Kidney (tissue), 14 donors: ENCODE measurements around the gene CNTRL. TPM values are rescaled to one million over a fixed set of nuclear protein-coding genes. Genes with fewer than 3 reads are reported as not detected.

Source experiments
- DNase-seq, 5 donors: peaks; one replicate each; pipeline ENCODE4 v3.0.0-alpha.2; 2013 to 2020
- FAIRE-seq: peaks from 2 replicates; lab custom pipeline; 2012; peaks lifted over from hg19 to GRCh38; lab: Jason Lieb, UNC
- H3K27ac ChIP-seq, 2 donors: one replicate each; pipeline ENCODE4 v1.7.0; 2013; ENCODE audit warnings: low read depth in 2 of 2, low read length in 2 of 2, inconsistent platforms in 1 of 2
- H3K27me3 ChIP-seq: one replicate; pipeline ENCODE4 v1.7.1; 2013; ENCODE audit warnings: low read length, inconsistent platforms; ENCODE audit not compliant: control insufficient read depth, insufficient read depth
- H3K36me3 ChIP-seq, 3 donors: one replicate each; pipeline versions ENCODE4 v1.7.0 to v1.7.1; 2013; ENCODE audit warnings: low read length in 3 of 3, control low read depth in 1 of 3, inconsistent platforms in 1 of 3; ENCODE audit not compliant: insufficient read depth in 3 of 3, control insufficient read depth in 2 of 3
- H3K4me1 ChIP-seq, 3 donors: one replicate each; pipeline versions ENCODE4 v1.7.0 to v1.7.1; 2013; ENCODE audit warnings: low read length in 3 of 3, inconsistent platforms in 1 of 3, low read depth in 1 of 3; ENCODE audit not compliant: control insufficient read depth in 2 of 3, insufficient read depth in 2 of 3
- H3K4me3 ChIP-seq, 3 donors: one replicate each; pipeline versions ENCODE4 v1.7.0 to v1.8.1; 2013; ENCODE audit warnings: low read length in 3 of 3, control low read depth in 1 of 3, inconsistent platforms in 1 of 3
- H3K9ac ChIP-seq, 3 donors: one replicate each; pipeline versions ENCODE4 v1.7.0 to v1.7.1; 2013; ENCODE audit warnings: low read length in 3 of 3, control low read depth in 1 of 3, inconsistent platforms in 1 of 3
- H3K9me3 ChIP-seq, 3 donors: one replicate each; pipeline versions ENCODE4 v1.7.0 to v1.7.1; 2013; ENCODE audit warnings: low read length in 3 of 3, control low read depth in 1 of 3, inconsistent platforms in 1 of 3; ENCODE audit not compliant: control insufficient read depth in 2 of 3, insufficient read depth in 1 of 3
- CTCF ChIP-seq: IDR thresholded peaks from 3 replicates; pipeline ENCODE4 v1.5.1; 2012; ENCODE audit warnings: mild to moderate bottlenecking, moderate library complexity, borderline replicate concordance; ENCODE audit not compliant: insufficient read depth; ENCODE audit errors: extremely low read depth
- intact Hi-C: fragments of 100-400 bp; cut with DNase I; formaldehyde crosslinking; loops from one replicate; pipeline ENCODE4 v1.11.1; 2022
- polyA plus RNA-seq: library from polyadenylated mRNA; stranded (reverse); fragments of 350-450 nt; fragmentation: Illumina TruSeq; extraction: RNeasy Lipid Tissue Mini Kit (QIAGEN cat#74804); gene quantifications from one replicate; pipeline ENCODE4 v1.2.3, GENCODE V29; 2014; ENCODE audit warnings: low read depth, low replicate concordance; ENCODE audit not compliant: insufficient read depth
- total RNA-seq: library from RNA; stranded (reverse); fragmentation: NEBNext Ultra II Directional; extraction: Animal tissue kit (Norgen Biotek cat#: 25700); gene quantifications from one replicate; pipeline ENCODE4 v1.2.1, GENCODE V29; 2021
- donor health status: control.
- donor health status: control.
- donor health status: control.
- donor health status: control.
- donor health status: control.
- donor health status: DM: yes; HTN: yes; CAD: no.
- donor health status: Normal renal cell carcinoma (clear cell type).

CNTRL gene
- total and polyA plus RNA-seq, 2 donors from 2014 or later, result 3.4 to 17.7 TPM

- Histone ChIP-seq H3K4me1 (no peaks in the 10 kb centered on the region), H3K9me3 (no peaks in the 10 kb centered on the region), H3K4me3 (no peak overlapping the region), H3K9ac (no peak overlapping the region), H3K36me3 (peaks cover 0 to 6% (median 4%) of the 10 kb centered on the region in 3 donors), H3K27me3 (no peaks in the 10 kb centered on the region), H3K27ac (no peak overlapping the region)
- intact Hi-C loops, result no loop called here
- TF ChIP-seq CTCF, result no peak
- no peak for FAIRE-seq
- no peak for DNase-seq
Measured at GRCh38 chr9:121157939-121158338, 83.2 kb downstream of the CNTRL start.

- Histone ChIP-seq H3K4me3 (no peak overlapping the region), H3K27me3 (no peaks in the 10 kb centered on the region), H3K9ac (no peak overlapping the region), H3K36me3 (peaks cover 0 to 6% (median 5%) of the 10 kb centered on the region in 3 donors), H3K27ac (no peak overlapping the region), H3K9me3 (no peaks in the 10 kb centered on the region), H3K4me1 (no peaks in the 10 kb centered on the region)
- no peak for TF ChIP-seq CTCF
- DNase-seq, result no peak
- intact Hi-C loops, result no loop called here
- no peak for FAIRE-seq
Measured at GRCh38 chr9:121160025-121160424, 85.3 kb downstream of the CNTRL start.

- Histone ChIP-seq H3K4me1 (no peaks in the 10 kb centered on the region), H3K9me3 (no peaks in the 10 kb centered on the region), H3K27ac (no peak overlapping the region), H3K36me3 (peaks cover 5 to 17% (median 8%) of the 10 kb centered on the region in 3 donors), H3K27me3 (no peaks in the 10 kb centered on the region), H3K9ac (no peak overlapping the region), H3K4me3 (no peak overlapping the region)
- DNase-seq (no peak), FAIRE-seq (no peak)
- intact Hi-C loops, result no loop called here
- no peak for TF ChIP-seq CTCF
Measured at GRCh38 chr9:121168052-121168451, 93.3 kb downstream of the CNTRL start.

- no peak overlapping the region for H3K27ac ChIP-seq
- no peak for DNase-seq
- peaks cover 10 to 25% (median 12%) of the 10 kb centered on the region in 3 donors for H3K36me3 ChIP-seq
- H3K4me1 ChIP-seq, result no peaks in the 10 kb centered on the region
- H3K9me3 ChIP-seq, result no peaks in the 10 kb centered on the region
- H3K27me3 ChIP-seq, result no peaks in the 10 kb centered on the region
- no peak overlapping the region for H3K9ac ChIP-seq
- no peak for TF ChIP-seq CTCF
- FAIRE-seq, result no peak
- intact Hi-C loops, result no loop called here
- H3K4me3 ChIP-seq, result no peak overlapping the region
Measured at GRCh38 chr9:121169094-121169601, 94.4 kb downstream of the CNTRL start.
